BE2C (cell line): ENCODE measurements around the gene CCDC177.

Source experiments
- DNase-seq: peaks from one replicate; pipeline ENCODE4 v3.0.0-alpha.2; 2020
- H3K27me3 ChIP-seq: fragments of 250-450 bp; sonication (Bioruptor Pico); 2 replicates; pipeline ENCODE4 v1.5.1; 2020; ENCODE audit warnings: mild to moderate bottlenecking
- H3K36me3 ChIP-seq: fragments of 250-450 bp; sonication (Bioruptor Pico); 2 replicates; pipeline ENCODE4 v1.5.1; 2020; ENCODE audit warnings: mild to moderate bottlenecking
- H3K4me1 ChIP-seq: fragments of 250-450 bp; sonication (Bioruptor Pico); 2 replicates; pipeline ENCODE4 v1.5.1; 2020
- H3K4me3 ChIP-seq: 2 replicates; pipeline ENCODE4 v1.5.1; 2011; ENCODE audit warnings: low read depth, low read length
- H3K9me3 ChIP-seq: fragments of 250-450 bp; sonication (Bioruptor Pico); 2 replicates; pipeline ENCODE4 v1.5.1; 2020
- CTCF ChIP-seq: IDR thresholded peaks from 2 replicates; pipeline ENCODE4 v1.5.1; 2012; ENCODE audit warnings: mild to moderate bottlenecking, low read depth, low read length

The CCDC177 gene

GRCh38 chr14:69567563-69567962 is 7.1 kb downstream of the CCDC177 start:
- H3K4me1 ChIP-seq = no peaks in the 10 kb centered on the region
- no peak for DNase-seq
- H3K27me3 ChIP-seq = peaks cover 19% of the 10 kb centered on the region; the same call in 1 of the 2 replicates
- H3K9me3 ChIP-seq = no peaks in the 10 kb centered on the region
- H3K4me3 ChIP-seq = no peak overlapping the region
- no peak for TF ChIP-seq CTCF
- H3K36me3 ChIP-seq = no peaks in the 10 kb centered on the region

GRCh38 chr14:69561893-69562292 is 12.8 kb downstream of the CCDC177 start:
- no peak for DNase-seq
- TF ChIP-seq CTCF = no peak
- Histone ChIP-seq H3K4me1 (no peaks in the 10 kb centered on the region), H3K4me3 (no peak overlapping the region), H3K36me3 (no peaks in the 10 kb centered on the region), H3K9me3 (no peaks in the 10 kb centered on the region), H3K27me3 (peaks cover 8% of the 10 kb centered on the region; the same call in 1 of the 2 replicates)

- no peak for DNase-seq
- H3K9me3 ChIP-seq = no peaks in the 10 kb centered on the region
- no peak for TF ChIP-seq CTCF
- H3K27me3 ChIP-seq = peaks cover 2% of the 10 kb centered on the region; the same call in 1 of the 2 replicates
- H3K4me3 ChIP-seq = no peak overlapping the region
- no peaks in the 10 kb centered on the region for H3K36me3 ChIP-seq
- H3K4me1 ChIP-seq = no peaks in the 10 kb centered on the region
Observed at GRCh38 chr14:69560826-69561225, 13.8 kb downstream of the CCDC177 start.

GRCh38 chr14:69559581-69560011 is 15.1 kb downstream of the CCDC177 start:
- DNase-seq = peak; percentile 44
- no peaks in the 10 kb centered on the region for H3K4me1 ChIP-seq
- no peak overlapping the region for H3K4me3 ChIP-seq
- no peaks in the 10 kb centered on the region for H3K27me3 ChIP-seq
- TF ChIP-seq CTCF = no peak
- no peaks in the 10 kb centered on the region for H3K9me3 ChIP-seq
- H3K36me3 ChIP-seq = no peaks in the 10 kb centered on the region

GRCh38 chr14:69558774-69559173 is 15.9 kb downstream of the CCDC177 start:
- no peak for TF ChIP-seq CTCF
- Histone ChIP-seq H3K4me1 (no peaks in the 10 kb centered on the region), H3K9me3 (no peaks in the 10 kb centered on the region), H3K27me3 (no peaks in the 10 kb centered on the region), H3K4me3 (no peak overlapping the region), H3K36me3 (no peaks in the 10 kb centered on the region)
- no peak for DNase-seq

GRCh38 chr14:69554500-69554899 is 20.2 kb downstream of the CCDC177 start:
- no peak for TF ChIP-seq CTCF
- no peaks in the 10 kb centered on the region for H3K4me1 ChIP-seq
- H3K36me3 ChIP-seq = no peaks in the 10 kb centered on the region
- H3K27me3 ChIP-seq = no peaks in the 10 kb centered on the region
- no peak overlapping the region for H3K4me3 ChIP-seq
- H3K9me3 ChIP-seq = no peaks in the 10 kb centered on the region
- no peak for DNase-seq
